NOMO-1 treated with dmso at 0.1 percent for 144 hours (cell line): Measurements from ENCODE around the gene BRD3.
"Not testable (repeated sequence)": the region's sequence is repeated elsewhere in the genome, so short reads cannot be mapped to it uniquely, and the experiment has no call there.

Source experiments
- DNase-seq: peaks from one replicate; lab custom pipeline; 2025; ENCODE audit not compliant: unreplicated experiment; lab: John Stamatoyannopoulos, UW

Gene BRD3

DNA sequence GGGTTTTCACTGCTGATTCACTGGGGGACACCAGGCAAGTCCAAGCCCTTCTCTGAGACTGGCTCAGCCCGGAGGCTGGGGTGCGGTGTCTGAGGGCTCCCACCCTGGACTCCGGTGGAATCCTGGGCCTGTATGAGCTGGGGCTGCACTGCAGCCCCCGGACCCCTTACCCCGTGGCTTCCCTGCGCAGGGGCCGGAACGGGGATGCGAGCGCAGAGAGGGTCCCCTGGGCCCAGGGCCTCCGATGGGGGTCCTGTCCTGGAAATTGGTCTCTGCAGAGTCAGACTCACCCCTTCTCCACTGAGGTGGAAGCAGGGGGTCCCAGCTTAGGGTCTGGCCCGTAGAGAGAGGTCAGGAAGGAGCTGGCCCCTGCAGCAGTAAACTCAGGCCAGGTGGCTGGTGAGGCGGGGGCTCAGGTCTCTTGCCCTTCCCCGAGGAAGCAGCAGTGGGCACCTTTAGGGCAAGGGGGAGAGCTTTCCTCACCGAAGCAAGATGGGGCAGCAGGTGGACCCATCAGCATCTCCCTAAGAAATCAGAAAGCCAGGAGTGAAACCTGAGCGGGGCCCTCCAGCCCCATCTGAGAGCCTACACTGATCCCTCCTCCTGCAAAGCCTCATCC lies 74.1 kb downstream of the BRD3 start:
- DNase-seq, result no peak

DNA sequence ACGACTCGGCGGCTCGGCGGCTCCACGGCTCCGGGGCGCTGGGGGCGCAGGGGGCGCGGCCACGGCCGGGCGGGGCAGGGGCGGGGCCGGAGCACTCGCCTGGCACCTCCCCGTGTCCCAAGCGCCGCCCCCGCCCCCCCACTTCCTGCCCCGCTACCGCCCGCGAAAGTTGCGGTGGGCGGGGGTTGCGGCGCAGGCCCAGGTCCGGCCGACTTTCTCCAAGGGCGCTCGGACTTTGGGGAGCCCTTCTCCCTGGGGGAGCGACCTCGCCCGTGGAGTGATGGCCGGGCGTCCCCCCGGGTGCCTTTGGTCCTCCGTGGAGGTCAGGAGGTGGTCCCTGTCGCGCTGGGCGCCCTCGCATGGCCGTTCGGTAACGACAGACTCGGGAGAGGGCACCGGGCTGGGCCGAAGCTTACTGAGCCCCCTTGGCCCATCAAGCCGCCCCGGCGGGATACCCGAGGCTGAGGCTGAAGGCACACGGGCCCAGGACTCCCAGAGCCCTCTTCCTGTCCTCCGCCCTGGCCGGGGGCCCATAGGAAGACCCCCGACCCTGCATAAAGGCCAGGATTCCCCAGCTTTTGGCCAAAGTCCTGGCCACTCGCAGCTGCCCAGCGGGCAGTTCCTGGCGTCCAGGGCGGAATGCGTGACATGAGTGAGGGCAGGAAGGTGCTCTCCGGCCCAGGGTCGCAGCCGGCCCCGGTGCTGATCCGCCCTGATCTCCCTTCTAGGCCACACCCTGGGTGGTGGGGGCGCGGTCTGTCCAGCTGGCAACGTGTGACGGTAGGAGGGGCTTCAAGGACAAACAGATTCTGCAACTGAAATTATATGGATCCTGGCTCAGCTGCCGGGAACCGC lies 74.8 kb downstream of the BRD3 start:
- peak; percentile 40 for DNase-seq

DNA sequence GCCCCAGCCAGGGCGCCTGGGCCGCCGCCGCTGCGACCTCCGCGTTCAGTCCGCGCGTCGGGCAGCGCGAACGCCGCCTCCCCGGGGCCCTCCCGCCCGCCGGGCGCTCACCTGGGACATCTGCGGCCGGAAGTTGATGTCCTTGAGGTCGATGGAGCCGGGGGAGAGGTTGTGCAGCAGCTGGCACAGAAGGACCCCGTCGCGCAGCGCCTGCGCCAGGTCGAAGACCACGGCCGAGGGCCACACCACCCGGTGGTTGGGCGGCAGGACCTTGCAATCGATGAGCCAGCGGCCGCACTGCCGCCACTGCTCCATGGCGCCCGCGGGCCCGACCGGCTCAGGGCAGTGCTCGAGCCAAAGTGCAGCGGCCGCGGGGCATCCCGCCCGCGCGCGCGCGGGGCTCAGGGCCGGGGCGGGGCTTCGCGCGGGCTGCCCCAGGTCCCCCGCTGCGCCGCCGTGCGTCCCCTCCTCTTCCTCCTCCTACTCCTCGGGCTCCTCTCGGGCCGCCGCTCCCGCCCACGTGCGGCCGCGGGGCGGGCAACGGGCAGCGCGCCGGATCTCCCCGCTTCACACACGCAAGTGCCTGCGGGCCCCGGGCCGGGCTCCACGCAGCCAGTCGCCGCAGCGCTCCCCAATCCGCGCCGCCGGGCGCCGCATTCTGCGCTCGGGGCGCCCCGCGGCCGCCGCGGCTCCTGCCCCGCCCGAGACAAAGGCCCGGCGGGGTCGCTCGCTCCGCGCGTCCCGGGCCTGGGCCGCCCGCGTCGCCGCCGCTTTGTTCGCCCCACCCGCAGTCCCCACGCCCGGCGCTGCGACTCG lies 75.7 kb downstream of the BRD3 start, which contains the start of gene VAV2:
TSS of gene VAV2 (minus strand) at position 361 of the 816 bp plus-strand sequence. CDS start at position 315, 46 bp downstream.
- peak; percentile 65 for DNase-seq

DNA sequence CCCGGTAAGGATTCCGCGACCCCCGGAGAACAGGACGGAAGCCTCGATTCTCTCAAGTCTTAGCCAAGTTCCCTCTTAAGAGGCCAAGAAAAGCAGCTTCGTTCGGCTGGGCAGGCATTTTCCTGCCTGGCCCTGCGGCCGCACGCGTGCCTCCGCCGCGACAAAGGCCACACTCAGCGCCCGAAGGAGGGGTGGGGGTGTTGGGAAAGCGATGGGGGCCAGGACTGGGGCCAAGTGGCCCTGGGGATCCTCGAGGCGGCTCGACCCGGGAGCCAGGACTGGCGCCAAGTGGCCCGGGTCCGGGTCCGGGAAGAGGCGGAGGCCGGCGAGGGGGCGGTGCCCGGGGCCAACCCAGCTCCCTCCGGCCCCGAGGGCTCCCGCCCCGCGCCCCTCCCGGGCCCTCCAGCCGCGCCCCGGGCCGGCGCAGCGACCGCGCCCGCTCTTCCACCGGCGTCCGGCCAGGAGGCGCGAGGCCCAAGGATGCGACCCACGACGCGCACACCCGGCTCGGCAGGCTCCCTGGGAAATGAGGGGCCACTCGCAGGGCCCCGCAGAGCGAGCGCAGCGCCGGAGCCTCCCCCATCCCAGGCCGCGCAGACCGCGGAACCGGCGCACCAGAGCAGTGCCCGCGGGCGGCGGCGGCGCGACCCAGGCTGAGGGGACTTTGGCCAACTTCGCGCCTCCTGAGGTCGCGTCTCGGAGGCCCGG lies 76.5 kb downstream of the BRD3 start:
- DNase-seq, result no peak

DNA sequence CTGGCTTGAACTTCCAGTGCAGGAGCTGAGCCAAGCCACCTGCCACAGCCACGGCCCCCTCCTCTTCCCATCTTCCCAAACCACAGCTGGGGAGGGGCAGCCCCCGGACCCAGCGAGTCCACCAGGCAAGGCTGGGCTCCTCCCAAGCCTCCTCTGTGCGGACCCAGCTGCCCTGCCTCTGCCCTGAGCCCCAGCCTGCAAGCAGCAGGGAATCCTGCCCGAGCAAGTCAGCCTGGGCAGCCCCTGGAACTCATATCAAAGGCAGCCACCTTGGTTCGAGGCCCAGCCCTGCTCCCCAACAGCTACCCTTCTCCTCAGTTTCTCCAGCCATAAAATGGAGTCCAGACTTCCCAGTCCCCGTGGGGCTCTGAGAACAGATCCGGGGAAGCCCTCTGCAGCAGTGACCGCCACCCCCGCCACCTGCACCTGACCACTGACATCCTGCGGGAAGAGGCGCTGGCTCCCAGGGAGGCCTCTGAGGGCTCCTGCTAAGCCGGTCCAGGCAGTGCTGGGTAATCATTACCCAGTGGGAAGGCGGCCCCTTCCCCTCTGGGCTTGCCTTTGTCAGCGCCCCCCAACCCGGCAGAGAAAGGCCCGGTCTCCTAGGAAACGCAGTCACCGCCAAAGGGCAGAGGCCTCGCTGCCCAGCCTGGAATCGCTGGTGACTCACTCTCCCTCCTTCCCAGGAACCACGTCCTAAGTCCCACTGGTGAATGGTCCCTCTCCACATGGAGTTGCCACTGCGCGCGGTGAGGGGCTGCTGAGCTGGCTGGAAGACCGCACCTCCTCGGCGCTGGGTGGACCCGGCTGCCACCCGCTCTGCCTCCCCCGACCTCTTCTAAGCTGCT lies 77.2 kb downstream of the BRD3 start:
- DNase-seq, result no peak

DNA sequence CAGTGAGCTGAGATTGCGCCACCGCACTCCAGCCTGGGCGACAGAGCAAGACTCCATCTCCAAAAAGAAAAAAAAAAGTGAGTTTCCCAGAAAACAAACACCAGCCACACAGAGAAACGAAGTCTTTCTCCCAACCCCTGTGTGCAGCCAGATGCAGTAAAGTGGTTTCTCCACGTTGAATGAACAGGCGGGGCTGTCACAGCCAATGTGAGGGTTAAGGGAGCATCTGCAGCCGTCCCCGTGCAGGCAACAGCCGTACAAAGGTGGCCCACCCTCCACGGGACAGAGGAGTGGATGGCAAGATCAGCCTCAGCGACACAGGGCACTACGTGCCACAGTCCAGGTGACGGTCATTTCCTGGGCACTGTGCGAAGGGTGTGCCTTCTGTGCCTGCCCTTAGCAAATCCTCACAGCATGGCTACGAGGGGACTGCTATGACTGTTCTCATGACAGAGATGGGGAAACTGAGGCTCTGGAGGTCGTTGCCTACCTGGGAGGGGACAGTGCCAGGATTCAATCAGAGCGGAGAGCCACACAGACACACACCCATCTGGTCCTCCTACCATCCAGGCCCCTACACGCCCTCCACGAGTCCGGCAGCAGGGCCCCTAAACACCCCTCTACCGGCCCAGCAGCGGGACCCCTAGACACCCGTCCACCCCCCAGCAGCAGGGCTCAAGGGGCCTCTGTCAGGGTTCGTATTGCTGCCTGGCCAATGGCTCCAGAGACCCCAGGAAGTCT lies 78.0 kb downstream of the BRD3 start:
- no peak for DNase-seq

DNA sequence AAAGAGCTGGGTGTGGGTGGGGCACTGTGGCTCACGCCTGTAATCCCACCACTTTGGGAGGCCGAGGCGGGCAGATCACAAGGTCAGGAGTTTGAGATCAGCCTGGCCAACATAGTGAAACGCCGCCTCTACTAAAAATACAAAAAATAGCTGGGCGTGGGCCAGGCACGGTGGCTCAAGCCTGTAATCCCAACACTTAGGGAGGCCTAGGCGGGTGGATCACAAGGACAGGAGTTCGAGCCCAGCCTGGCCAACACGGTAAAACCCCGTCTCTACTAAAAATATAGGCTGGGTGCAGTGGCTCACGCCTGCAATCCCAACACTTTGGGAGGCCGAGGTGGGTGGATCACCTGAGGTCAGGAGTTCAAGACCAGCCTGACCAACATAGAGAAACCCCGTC lies 79.1 kb downstream of the BRD3 start:
- not testable (repeated sequence) for DNase-seq

DNA sequence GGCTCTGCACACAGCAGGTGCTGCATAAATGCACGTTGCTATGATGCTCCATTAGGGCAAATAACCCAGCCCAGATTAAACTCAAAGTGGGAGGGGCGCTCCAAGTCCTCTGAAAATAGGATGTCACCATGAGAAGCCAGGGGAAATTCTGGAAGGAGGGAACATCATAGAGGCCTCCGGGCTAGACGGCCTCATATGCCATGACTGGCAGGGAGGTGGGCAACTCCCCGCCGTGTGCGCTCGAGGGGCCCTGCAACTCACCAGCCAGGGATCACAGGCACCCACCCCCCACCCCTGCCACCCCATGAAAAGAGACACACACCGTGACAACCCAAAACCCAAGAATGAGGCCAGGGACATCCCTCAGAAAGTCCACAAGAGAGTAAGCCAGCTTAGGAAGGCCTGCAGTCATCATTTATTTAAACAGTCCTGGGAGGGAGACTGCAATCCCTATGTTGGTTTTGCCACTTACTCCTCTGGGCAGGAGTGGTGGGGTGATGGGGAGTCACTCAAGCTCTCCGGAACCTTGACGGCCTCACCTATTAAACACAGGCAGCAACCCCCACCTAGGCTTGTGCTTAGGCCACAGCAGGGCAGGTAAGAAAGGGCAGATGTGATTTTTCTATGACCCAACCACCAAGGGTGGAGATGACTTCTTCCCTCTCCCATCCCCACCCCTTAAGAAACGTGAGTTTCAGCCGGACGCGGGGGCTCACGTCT lies 79.7 kb downstream of the BRD3 start:
- DNase-seq, result no peak

DNA sequence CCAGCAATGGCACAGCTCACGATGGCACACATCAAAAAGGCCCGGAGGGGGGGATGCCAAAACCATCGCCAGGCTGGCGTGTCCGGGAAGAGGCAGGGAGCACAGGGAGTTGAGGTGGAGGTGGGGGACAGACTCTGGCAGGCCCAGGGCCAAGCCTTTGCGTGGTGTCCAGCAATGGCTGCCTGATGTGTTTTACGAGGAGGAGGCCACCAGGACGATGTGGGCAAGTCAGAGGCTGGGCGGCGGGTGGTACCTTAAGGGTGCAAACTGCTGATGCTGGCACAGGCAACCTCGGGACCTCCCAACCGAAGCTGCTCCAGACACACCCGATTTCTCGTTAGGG lies 80.4 kb downstream of the BRD3 start:
- DNase-seq, result no peak

DNA sequence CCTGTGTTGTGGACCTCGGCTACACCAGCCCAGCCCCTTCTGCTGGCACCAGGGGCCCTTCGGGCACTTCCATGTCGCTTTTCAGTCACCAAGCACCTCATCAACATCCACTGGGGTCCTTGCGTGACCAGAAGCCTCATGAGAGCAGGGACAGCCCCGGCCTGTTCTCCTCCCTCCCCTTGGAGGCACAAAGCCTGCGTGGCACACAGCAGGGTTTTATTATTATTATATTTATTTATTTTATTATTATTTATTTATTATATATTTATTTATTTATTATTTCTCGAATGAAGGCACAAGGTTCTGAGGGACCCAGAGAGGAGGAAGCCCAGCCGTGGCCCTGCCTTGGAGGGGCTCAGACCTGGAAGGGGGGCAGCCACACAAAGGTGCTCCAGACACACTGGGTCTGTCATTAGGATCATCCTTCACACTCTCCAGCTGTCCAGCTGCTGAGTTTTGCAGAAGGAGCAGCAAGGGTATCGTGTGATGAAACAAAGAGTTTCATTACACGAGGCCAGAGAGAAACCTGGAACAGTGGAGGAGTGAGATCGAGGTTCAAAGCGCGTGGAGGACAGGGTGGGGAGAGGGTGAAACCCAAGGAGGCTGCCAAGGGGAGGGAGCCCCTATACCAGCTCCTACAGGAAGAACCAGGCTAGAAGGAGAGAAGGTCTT lies 80.9 kb downstream of the BRD3 start:
- DNase-seq, result no peak

DNA sequence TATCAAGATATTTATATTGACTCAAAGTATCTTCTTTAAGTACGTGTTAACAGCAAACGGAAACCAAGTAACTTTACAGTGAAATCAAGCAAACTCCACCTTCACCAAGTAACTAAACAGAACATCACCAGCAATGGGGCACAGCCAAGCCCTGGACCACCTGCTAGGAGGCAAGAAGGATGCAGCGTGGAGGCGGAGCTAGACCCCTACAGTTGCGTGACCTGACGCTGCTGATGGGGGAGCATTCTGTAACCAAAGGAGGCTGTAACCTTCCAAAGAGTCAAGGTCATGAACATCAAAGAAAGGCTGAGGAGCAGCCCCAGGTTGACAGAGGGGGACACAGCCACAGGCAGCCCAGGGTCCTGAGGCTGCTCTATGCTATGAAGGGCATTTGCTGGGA lies 81.8 kb downstream of the BRD3 start:
- DNase-seq, result no peak

DNA sequence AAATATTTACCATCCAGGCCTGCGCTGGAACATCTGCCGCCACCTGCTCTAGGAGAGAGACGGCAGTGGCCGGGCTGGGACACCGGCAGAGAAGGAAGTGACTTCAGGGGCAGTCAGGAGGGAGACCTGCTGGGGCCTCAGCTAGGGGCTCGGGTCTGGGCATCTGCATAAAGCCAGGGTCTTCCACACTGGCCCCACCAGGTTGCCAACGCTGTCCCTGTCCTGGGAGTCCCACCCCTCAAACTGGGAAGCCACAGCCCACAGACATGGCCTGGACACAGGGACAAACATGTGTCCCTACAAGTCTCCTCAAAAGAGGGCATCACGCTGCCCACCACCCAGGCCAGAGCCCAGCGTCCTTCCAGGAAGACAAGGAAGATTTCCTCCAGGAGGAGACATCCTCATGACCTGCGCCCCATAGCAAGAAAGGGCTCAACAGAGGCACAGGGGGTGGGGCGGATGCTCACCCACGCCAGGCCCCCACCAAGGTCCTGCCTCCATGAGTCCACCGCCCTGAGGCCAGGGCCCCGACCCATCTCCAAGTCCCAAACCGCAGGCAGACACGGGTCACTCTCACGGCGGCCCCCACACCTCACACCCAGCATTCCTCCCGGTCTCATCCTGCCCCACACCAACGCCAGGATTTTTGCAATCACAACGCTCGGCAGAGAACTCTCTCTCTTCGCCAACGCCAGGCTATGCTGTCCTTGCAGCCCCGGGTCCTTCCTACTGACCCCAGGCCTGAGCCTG lies 84.7 kb downstream of the BRD3 start:
- DNase-seq, result no peak

DNA sequence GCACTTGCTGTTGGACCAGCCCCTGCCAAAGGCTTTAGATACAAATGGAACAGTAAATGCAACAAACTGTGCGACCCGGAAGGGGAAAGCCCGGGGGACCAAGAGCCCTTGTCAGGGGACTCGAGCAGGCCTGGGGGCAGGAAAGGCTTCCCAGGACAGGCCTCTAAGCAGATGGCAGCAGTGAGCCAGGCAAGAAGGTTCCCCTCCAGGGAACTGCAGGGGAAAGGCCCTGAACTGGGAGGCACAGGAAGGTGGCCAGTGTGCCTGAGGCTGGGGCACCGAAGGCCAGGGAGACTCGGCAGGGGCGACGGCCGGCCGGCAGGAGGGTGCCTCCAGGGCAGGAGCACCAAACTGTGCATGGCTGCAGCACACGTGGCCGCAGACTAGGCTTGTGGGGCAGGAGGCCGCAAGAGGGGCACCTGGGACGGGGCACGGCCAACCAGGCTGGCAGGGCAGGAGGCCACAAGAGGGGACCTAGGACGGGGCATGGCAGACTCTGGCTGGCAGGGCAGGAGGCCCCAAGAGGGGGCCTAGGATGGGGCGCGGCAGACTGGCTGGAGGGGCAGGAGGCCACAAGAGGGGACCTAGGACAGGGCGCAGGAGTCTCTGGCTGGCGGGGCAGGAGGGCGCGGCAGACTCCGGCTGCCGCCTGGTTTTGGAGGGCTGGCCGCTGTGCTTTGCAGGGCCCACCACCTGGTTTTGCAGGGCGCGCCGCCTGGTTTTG lies 85.7 kb downstream of the BRD3 start:
- no peak for DNase-seq

DNA sequence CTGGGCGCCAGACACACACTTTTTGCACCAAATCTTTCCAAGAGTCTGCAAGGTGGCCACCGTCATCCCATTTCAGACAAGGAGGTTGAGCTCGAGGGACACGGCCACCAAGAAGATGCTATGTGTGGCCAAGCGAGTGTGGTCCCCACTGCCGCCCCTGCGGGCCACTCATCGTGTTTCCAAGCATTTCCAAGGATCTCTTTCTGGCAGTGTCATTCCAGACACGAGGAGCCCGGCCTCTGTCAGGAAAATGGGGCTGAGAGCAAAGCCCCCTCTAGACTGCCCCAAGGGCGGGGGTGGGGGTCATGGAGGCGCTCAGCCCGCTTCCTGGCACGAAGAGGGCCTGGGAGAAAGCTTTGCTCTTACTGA lies 86.3 kb downstream of the BRD3 start:
- no peak for DNase-seq

DNA sequence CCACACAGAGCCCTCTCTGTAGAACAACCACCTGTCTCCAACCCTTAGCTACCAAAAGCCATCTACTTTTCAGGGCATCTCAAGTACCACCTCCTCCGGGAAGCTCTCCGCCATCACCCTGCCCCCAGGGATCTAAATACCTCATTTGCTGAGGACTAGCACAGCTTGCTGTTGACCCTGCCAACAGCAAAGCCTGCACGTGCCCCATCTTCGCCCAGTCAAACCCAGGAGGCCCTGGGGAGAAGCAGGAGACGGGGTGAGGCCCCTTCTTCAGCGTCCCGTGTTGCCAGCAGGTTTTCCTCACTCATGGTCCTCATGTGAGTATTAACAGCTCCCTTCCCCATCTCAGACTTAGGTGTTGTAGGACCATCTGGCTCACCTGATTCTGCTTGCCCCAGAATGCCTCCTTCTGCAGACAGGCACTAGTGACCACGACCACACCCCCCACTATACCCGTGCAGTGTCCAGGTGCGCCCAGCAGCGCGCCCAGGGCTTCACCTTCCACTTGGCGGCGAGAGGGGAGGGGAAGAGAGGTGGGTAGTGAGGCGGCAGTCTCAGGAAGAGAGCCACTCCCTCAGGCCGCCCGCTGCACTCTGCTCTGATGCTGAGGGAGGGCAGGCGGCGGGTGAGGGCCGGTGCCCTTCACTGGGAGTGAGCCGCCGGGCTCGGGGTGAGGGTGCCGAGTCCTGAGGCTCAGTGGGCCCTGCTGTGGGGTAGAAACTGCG lies 86.8 kb downstream of the BRD3 start:
- DNase-seq, result no peak
